ENCODE results near the gene MTHFD1L.

The MTHFD1L gene

DNA sequence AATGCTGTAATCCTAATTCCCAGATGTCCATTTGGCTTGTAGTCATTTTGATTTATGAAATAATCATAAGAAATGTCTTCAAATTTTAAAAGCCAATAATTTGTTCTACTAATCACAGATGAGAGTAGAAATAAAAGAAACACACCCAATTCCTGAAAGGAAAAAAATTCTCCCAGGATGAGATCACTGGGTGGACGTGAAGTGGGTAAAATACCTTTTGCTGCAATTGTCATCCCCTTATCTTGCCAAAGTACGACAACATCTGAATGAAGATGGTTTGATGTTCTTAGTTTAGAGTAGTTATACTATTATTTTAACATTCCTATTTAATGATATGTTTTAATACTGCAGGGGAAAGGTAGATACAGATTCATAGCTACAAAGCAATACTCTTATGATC is 33.7 kb downstream of the MTHFD1L start:
- DNase-seq: no peak

DNA sequence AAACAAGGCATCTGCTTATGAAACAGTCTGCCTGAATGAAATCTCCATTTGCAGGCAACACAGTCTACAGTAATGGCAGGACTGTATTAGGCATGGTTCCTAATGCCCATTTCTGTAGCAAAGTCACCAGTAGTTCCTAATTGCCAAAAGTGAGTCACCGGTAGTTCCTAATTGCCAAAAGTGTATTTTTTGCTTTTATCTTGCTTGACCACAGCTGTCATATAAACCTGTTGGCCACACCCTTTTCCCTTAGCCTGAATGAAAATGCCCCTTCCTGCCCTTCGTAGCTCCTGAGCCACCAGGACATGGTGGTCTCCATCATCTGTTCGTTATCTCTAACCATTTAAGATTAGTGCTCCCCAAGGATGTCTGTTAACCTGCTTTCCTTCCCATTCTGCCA is 34.5 kb downstream of the MTHFD1L start:
- no peak for DNase-seq

GRCh38 chr6:150902142-150902776 is 36.8 kb downstream of the MTHFD1L start:
- no peak for DNase-seq

DNA sequence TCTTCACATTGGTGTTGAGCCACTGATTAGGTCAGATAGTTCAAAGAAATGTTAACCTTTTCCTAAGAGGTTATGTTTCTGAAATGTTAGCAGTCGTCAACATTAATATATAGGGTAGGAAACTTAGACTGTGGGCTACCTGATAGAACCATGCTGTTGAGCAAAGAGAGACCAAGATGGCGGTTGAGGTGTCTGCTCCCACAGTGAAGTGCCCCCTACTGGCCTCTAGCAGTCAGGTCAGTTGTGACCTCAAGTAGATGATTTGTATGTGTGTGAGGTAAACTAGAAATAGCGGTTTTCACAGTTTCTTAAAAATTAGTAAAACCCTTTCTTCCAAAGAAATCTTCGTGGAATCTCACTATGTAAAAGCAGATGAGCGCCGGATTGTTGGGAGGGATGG is 40.3 kb downstream of the MTHFD1L start:
- DNase-seq: no peak

DNA sequence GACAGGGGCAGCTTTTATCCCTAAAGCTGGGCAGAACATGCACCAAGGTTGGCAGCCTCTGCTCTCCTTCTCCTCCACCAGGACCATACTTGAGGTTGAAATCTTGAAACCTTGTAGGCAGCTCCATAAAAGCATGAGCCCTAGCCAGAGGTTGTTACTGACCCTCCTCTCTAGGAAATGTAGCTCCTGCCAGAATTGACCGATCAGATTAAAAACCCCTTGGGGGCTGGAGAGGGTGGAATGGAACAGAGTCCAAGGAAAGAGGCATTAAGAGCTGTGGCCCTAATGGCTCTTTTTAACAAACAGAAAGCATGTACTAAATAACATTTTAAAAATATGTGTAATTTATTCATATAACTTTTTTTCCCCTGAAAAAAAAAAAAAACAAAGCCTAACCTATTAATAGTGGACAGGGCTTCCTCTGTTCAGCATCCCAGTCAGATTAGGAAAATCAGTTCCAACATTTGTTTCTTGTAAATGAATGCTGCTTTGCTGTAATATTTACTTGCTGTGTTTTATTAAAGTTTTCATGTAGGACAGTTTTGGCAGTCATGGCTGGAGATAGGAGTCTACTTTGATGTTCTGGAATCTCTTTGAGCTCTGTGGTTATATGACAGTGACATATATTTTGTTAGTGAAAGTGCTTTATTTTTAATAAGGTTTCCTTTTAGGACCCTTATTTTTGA is 41.3 kb downstream of the MTHFD1L start:
- no peak for DNase-seq

DNA sequence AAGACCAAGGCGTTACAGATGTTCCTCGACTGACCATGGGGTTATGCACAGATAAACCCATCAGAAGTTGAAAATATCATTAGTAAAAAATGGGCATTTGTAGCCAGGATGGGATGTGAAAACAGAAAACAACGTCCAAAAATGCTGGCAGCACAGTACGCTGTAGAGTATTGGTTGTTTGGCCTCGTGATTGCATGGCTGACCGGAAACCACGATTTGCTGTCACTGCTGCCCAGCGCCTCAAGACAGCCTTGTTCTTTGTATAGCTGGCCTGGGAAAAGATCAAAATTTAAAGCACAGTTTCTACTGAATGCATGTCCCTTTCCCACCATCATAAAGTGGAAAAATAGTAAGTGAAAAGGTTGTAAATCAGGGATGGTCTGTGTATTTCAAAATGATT is 41.9 kb downstream of the MTHFD1L start:
- DNase-seq: no peak

GRCh38 chr6:150908901-150909300 is 43.4 kb downstream of the MTHFD1L start:
- no peak for DNase-seq

- DNase-seq: no peak
Observed at GRCh38 chr6:150910561-150910960, 45.1 kb downstream of the MTHFD1L start.

DNA sequence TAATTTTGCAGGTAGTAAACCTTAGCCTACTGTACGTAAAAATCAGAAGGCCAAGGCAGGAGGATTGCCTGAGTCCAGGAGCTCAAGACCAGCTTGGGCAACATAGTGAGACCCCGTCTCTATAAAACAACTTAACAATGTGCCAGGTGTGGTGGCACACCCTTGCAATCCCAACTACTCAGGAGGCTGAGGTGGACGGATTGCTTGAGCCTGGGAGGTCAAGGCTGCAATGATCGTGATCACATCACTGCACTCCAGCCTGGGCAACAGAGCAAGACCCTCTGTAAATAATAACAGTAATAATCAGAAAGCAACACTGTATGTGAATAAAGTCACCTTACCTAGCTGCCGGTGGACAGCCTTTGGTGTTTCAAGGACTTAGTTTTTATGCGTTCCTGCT is 48.9 kb downstream of the MTHFD1L start:
- no peak for DNase-seq

GRCh38 chr6:150915131-150915879 is 49.8 kb downstream of the MTHFD1L start:
- no peak for DNase-seq

GRCh38 chr6:150915880-150916265 is 50.4 kb downstream of the MTHFD1L start:
- DNase-seq: no peak

GRCh38 chr6:150919938-150920337 is 54.4 kb downstream of the MTHFD1L start:
- DNase-seq: no peak

GRCh38 chr6:150922137-150922536 is 56.6 kb downstream of the MTHFD1L start:
- no peak for DNase-seq

DNA sequence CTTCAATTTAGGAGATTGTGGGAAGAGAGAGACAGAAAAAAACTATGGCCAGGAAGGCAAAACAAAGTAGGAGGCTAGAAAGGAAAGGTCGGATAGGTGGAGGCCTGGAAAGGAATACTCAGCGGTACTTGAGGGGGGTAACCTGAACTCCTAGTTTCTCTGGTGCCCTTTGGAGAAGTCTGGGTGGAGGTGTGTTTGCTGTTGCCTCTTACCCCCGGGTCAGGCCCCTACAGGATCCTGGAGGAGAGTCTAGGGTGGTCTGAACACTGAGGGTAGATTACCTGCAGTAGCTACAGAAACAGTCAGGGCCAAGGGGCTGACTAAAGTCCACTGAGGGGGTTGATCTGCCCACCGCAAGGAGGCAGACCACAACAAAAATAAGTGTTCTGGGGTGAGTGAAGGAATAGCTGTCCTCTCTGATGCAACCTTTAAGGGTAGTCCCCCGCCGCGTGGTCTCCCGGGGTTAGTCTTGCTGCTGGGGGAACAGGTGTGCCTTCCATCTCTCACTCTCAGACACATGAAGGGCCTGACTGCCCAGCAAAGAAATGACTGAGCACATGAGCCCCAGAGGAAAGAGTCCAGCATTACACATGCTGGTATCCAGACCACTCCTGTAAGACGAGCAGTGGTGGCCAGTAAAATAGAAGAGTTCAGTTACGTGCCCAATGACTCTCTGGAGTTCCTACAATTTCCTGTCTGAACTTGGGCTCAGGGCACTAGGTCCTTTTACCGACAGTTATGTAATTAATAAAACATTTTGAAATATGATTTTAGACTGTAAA is 59.5 kb downstream of the MTHFD1L start:
- peak; percentile 22 for DNase-seq

DNA sequence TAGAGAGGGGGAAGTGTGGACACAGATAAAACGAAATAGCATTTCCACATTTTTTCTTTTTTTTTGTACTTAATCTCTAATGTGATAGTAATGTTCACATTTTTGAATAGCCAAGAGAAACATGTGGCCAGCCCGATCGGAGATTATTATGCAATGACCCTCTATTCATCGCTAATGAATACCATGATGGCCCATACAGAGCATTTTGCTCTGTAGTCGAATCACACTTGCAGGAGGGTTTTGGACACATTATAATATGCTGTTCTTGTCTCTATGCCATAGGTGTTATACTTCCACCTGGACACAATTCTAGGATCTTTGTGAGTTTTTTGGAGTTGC is 60.1 kb downstream of the MTHFD1L start:
- DNase-seq: no peak

DNA sequence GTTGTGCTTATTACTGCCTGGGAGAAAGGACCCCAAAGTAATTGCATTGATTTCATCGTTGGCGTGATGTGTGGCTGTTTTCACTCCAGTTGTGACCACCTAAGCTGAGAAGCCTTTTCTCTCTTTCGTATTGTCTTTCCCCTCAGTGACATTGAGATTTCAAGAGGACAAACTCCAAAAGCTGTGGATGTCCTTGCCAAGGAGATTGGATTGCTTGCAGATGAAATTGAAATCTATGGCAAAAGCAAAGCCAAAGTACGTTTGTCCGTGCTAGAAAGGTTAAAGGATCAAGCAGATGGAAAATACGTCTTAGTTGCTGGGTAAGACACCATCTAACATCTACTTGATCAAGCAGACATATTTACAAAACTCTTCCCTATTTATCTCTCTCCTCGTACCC is 60.5 kb downstream of the MTHFD1L start:
- no peak for DNase-seq

DNA sequence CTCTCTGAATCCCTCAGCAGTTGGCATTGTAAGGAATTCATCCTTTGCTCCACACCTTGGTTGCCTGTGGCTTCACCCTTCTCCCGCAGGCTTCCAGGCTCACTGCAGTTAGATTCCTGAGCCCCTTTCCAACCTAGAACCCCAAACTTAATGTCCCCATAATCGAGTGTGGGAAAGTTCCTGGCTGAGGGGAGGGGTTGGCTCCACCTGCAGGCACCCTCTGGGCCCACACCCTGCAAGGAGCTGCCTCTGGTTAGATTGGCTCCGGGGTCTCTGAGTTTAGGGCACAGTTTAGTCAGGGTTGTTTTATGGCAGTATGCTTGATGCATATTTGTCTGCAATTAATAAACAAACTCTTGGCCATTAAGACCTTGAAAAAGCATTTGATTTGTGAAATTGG is 63.4 kb downstream of the MTHFD1L start:
- peak; percentile 46 for DNase-seq

DNA sequence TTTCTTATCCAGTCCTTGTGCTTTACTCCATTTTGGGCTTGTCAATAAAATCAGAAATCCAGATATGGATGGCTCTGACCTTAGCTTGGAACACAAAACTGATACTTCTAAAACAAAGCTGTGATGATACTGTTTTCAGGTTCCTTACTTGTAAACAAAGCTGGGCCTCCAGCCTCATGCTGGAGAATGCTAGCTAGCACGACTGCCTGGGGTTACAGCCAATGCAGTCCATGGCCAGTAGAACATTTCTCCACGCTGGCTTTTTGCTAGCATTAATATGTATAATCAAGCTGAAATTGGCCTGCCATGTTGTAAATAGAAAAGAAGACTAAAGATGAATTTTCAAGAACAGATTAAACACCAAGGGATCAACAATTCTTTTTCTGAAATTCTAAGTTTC is 63.9 kb downstream of the MTHFD1L start:
- peak; percentile 6 for DNase-seq

- no peak for DNase-seq
Observed at GRCh38 chr6:150930841-150931240, 65.3 kb downstream of the MTHFD1L start.

- DNase-seq: no peak
Observed at GRCh38 chr6:150931405-150931804, 65.9 kb downstream of the MTHFD1L start.

DNA sequence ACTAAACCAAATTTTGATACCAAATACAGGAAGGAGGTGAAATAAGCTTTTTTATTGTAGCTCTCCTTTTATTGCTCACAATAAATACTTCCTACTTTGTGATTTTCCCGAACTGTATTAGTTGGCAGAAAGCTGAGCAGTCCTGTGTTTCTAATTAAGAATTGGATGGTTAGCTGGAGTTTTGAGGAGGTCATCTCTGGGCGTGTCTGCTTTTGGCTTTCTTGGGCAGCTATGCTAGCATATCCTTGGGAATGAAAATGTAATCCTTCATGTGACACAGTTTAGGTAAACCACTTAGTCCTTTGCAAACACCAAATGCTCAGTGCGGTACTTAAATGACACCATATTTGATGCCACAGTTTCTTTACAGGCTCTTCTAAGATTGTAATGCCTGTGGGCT is 67.5 kb downstream of the MTHFD1L start:
- DNase-seq: no peak

DNA sequence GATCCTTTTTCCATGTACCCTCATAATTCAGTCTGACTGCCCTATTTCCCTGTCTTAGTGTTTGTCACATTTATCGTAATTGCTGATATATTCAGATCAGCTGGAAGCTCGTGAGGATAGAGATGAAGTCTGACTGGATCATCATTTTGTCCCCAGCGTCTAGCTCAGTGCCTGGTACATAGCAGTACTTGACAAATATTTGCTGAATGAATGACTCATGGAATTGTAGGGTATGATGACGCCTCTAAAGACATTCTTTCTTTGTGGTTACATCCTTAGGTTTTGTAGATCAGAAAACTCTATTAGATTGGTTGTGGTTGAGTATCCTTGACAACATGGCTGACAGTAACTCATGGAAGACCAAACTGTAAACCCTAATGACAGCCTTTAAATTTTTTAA is 68.9 kb downstream of the MTHFD1L start:
- DNase-seq: peak; percentile 4

DNA sequence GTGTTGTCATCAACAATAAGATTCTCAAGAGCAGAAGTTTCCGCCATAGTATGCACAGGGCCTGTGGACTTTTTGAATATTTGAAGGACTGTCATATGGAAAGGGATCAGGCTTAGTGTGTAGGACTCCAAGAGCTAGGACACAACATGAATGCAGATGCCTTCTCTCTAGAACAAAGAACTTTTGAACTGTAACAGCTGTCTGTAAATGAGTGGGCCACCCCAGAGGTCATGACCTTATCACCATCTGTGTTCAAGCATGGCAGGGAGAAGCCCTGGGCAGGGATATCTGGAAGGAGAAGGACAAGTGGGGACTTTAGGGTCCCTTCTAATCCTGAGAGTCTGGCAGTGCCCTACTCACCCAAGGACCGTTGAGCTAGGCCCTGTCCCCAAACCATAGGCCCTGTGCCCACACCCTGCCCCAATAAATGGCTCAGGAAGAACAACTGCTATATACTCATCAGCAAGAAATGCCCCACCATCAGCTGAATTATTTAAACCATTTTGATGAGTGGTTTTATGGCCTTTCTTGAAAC is 70.6 kb downstream of the MTHFD1L start:
- DNase-seq: peak; percentile 20

Data from activated CD8-positive, alpha-beta memory T cell treated with anti-CD3 and anti-CD28 coated beads, Interleukin-2, amount 50 U/mL, for 48 hours (primary cell).